HEK293T (cell line): Measurements from ENCODE around the gene HPS5.

ENCODE experiments used
- PKNOX1 ChIP-seq: fragments of 450-650 bp; IDR thresholded peaks from 2 replicates; pipeline ENCODE4 v1.6.1; 2016
- SUZ12 ChIP-seq: fragments of 450-650 bp; IDR thresholded peaks from 2 replicates; pipeline ENCODE4 v1.6.1; 2016; ENCODE audit warnings: mild to moderate bottlenecking

- TF ChIP-seq PKNOX1, result no peak
- TF ChIP-seq SUZ12, result no peak
These were observed 7.0 kb downstream of the HPS5 start for GRCh38 chr11:18314784-18315523.
